GM12878 (cell line): ENCODE results near the gene KIFC1.

ENCODE experiments used
- ATF7 ChIP-seq: fragments of 450-650 bp; IDR thresholded peaks from 2 replicates; pipeline ENCODE4 v1.6.1; 2016; ENCODE audit warnings: low read depth, mild to moderate bottlenecking
- BMI1 ChIP-seq: fragments of 450-650 bp; IDR thresholded peaks from 2 replicates; pipeline ENCODE4 v1.6.1; 2016; ENCODE audit warnings: mild to moderate bottlenecking, moderate library complexity, borderline replicate concordance
- CBX5 ChIP-seq: sonication (generic); IDR thresholded peaks from 2 replicates; pipeline ENCODE4 v1.6.1; 2016; ENCODE audit warnings: low read depth, moderate library complexity, mild to moderate bottlenecking, inconsistent platforms
- CTCF ChIP-seq, 3 experiments: IDR thresholded peaks in 2 of 3; conservative IDR thresholded peaks in 1 of 3; 2 replicates each; pipeline ENCODE4 v1.5.1; 2011; ENCODE audit warnings: low read depth in 3 of 3, low read length in 3 of 3, mild to moderate bottlenecking in 3 of 3, control low read depth in 2 of 3, moderate library complexity in 2 of 3, inconsistent platforms in 1 of 3, mixed read lengths in 1 of 3; ENCODE audit not compliant: control insufficient read depth in 2 of 3, insufficient read depth in 1 of 3; ENCODE audit errors: extremely low read depth in 1 of 3
- EZH2 ChIP-seq: IDR thresholded peaks from 2 replicates; pipeline ENCODE4 v1.6.1; 2012; ENCODE audit warnings: low read depth, mild to moderate bottlenecking, control low read depth, inconsistent platforms, low read length, borderline replicate concordance; ENCODE audit not compliant: control insufficient read depth
- LARP7 ChIP-seq: fragments of 450-650 bp; IDR thresholded peaks from 2 replicates; pipeline ENCODE4 v1.6.1; 2017; ENCODE audit warnings: mild to moderate bottlenecking
- MEF2A ChIP-seq: IDR thresholded peaks from 2 replicates; pipeline ENCODE4 v1.6.1; 2011; ENCODE audit warnings: low read depth, mild to moderate bottlenecking, low read length, moderate library complexity; ENCODE audit not compliant: insufficient read depth
- MXI1 ChIP-seq: fragments of 150-350 bp; IDR thresholded peaks from 2 replicates; pipeline ENCODE4 v1.6.1; 2011; ENCODE audit warnings: low read depth, mild to moderate bottlenecking, inconsistent platforms, low read length, improper control_type of control experiment
- MYB ChIP-seq: fragments of 150-350 bp; IDR thresholded peaks from 2 replicates; pipeline ENCODE4 v1.6.1; 2014; ENCODE audit warnings: mild to moderate bottlenecking, low read depth, low read length, borderline replicate concordance
- NRF1 ChIP-seq: conservative IDR thresholded peaks from 2 replicates; pipeline ENCODE4 v1.6.1; 2011; ENCODE audit warnings: mild to moderate bottlenecking, low read depth, low read length, improper control_type of control experiment
- POLR2A ChIP-seq: IDR thresholded peaks from 2 replicates; pipeline ENCODE4 v1.6.1; 2011; ENCODE audit warnings: low read depth, mild to moderate bottlenecking, low read length
- RAD21 ChIP-seq: IDR thresholded peaks from 2 replicates; pipeline ENCODE4 v1.6.1; 2011; ENCODE audit warnings: mild to moderate bottlenecking, low read depth, low read length, moderate library complexity; ENCODE audit not compliant: insufficient read depth
- ZBTB33 ChIP-seq: fragments of 450-650 bp; IDR thresholded peaks from 2 replicates; pipeline ENCODE4 v1.6.1; 2017; ENCODE audit warnings: mild to moderate bottlenecking
- ZNF687 ChIP-seq: fragments of 450-650 bp; IDR thresholded peaks from 2 replicates; pipeline ENCODE4 v1.6.1; 2017; ENCODE audit warnings: mild to moderate bottlenecking, moderate library complexity

GRCh38 chr6:33347816-33348215 is 43.8 kb upstream of the KIFC1 start:
- TF ChIP-seq EZH2 = no peak
- TF ChIP-seq MEF2A = no peak
- no peak for TF ChIP-seq NRF1
- TF ChIP-seq ATF7 = no peak
- TF ChIP-seq RAD21 = no peak
- TF ChIP-seq MYB = no peak
- TF ChIP-seq ZBTB33 = no peak
- no peak for TF ChIP-seq LARP7
- TF ChIP-seq POLR2A = no peak
- TF ChIP-seq MXI1 = no peak
- no peak for TF ChIP-seq CTCF (IDR thresholded peaks at IDR 0.05 in 2 of 3, conservative IDR thresholded peaks at IDR 0.05 in 1 of 3; ENCODE audit: control insufficient read depth in 2 of 3, extremely low read depth in 1 of 3, insufficient read depth in 1 of 3, low read depth in 3 of 3, low read length in 3 of 3)
- TF ChIP-seq CBX5 = no peak
- no peak for TF ChIP-seq ZNF687
- no peak for TF ChIP-seq BMI1
